B cell (primary cell): Measurements from ENCODE around the gene ZSCAN1. TPM values are rescaled to one million over a fixed set of nuclear protein-coding genes. Genes with fewer than 3 reads are reported as not detected.

Experiments used
- ATAC-seq: fragments of 200-7000 bp; cut with Tn5 transposase; one replicate; pipeline ENCODE4 v1.10.0; 2021; ENCODE audit warnings: low read depth, mild to moderate bottlenecking, moderate number of reproducible peaks, moderate library complexity
- CTCF ChIA-PET: fragments of 350-600 bp; sonication (Branson Sonifier 250); formaldehyde crosslinking; loops from one replicate; lab custom pipeline; 2021; ENCODE audit warnings: antibody characterized with exemption, inconsistent platforms; lab: Charles Lee
- POLR2A ChIA-PET: fragments of 350-600 bp; sonication (Branson Sonifier 250); formaldehyde crosslinking; loops from one replicate; lab custom pipeline; 2021; ENCODE audit warnings: antibody characterized with exemption; lab: Charles Lee
- DNase-seq: peaks from one replicate; pipeline ENCODE4 v3.0.0; 2013
- H2AFZ ChIP-seq: 2 replicates; pipeline ENCODE4 v1.6.1; 2012; ENCODE audit warnings: mild to moderate bottlenecking, low read depth, low read length; ENCODE audit not compliant: insufficient read depth, poor library complexity, severe bottlenecking
- H3K27ac ChIP-seq, 2 donors: 1 replicate in 1 of 2; 2 replicates in 1 of 2; pipeline ENCODE4 v1.5.1; 2012 to 2013; ENCODE audit warnings: low read length in 2 of 2, mild to moderate bottlenecking in 2 of 2, moderate library complexity in 1 of 2
- H3K27me3 ChIP-seq, 4 experiments: fragments of 200-600 bp in 1 of 4; sonication (generic) in 1 of 4; replicated peaks in 1 of 4; 1 replicate in 2 of 4; 2 replicates in 2 of 4; pipeline versions ENCODE4 v1.6.1 to v1.7.0; 2013 to 2016; ENCODE audit warnings: low read length in 3 of 4, mild to moderate bottlenecking in 2 of 4, mixed read lengths in 1 of 4, moderate library complexity in 1 of 4; ENCODE audit not compliant: insufficient read depth in 4 of 4, control insufficient read depth in 3 of 4; ENCODE audit errors: control extremely low read depth in 1 of 4
- H3K36me3 ChIP-seq, 2 experiments: replicated peaks in 1 of 2; 1 replicate in 1 of 2; 2 replicates in 1 of 2; pipeline versions ENCODE4 v1.6.1 to v1.7.1; 2013; ENCODE audit warnings: low read length in 1 of 2; ENCODE audit not compliant: insufficient read depth in 2 of 2, control insufficient read depth in 1 of 2; ENCODE audit errors: control extremely low read depth in 1 of 2, extremely low read depth in 1 of 2
- H3K4me1 ChIP-seq, 2 donors: fragments of 200-600 bp in 1 of 2; sonication (generic) in 1 of 2; 1 replicate in 1 of 2; 2 replicates in 1 of 2; pipeline versions ENCODE4 v1.5.1 to v1.6.1; 2013 to 2017; ENCODE audit warnings: low read length in 2 of 2; ENCODE audit not compliant: control insufficient read depth in 2 of 2, insufficient read depth in 2 of 2
- H3K4me2 ChIP-seq: replicated peaks from 2 replicates; pipeline ENCODE3; 2012; ENCODE audit warnings: mild to moderate bottlenecking, low read depth, low read length; ENCODE audit not compliant: poor library complexity, severe bottlenecking
- H3K4me3 ChIP-seq, 5 experiments: fragments of 200-600 bp in 1 of 5; sonication (generic) in 1 of 5; 1 replicate in 3 of 5; 2 replicates in 2 of 5; pipeline versions ENCODE4 v1.5.1 to v1.7.0; 2011 to 2016; ENCODE audit warnings: low read length in 4 of 5, mild to moderate bottlenecking in 4 of 5, low read depth in 2 of 5, control low read depth in 1 of 5, moderate library complexity in 1 of 5; ENCODE audit not compliant: insufficient read depth in 1 of 5; ENCODE audit errors: control extremely low read depth in 1 of 5, extremely low read depth in 1 of 5
- H3K79me2 ChIP-seq: fragments of 200-600 bp; sonication (generic); one replicate; pipeline ENCODE4 v1.6.0; 2016; ENCODE audit warnings: low read length; ENCODE audit not compliant: control insufficient read depth, insufficient read depth
- H3K9ac ChIP-seq: fragments of 200-600 bp; sonication (generic); 2 replicates; pipeline ENCODE4 v1.6.1; 2017; ENCODE audit warnings: mild to moderate bottlenecking, low read length, moderate library complexity
- H3K9me3 ChIP-seq, 3 donors: one replicate each; pipeline versions ENCODE4 v1.6.1 to v1.7.1; 2013; ENCODE audit warnings: low read length in 2 of 3; ENCODE audit not compliant: control insufficient read depth in 2 of 3, insufficient read depth in 1 of 3; ENCODE audit errors: control extremely low read depth in 1 of 3
- H4K20me1 ChIP-seq: 2 replicates; pipeline ENCODE4 v1.6.0; 2012; ENCODE audit warnings: mild to moderate bottlenecking, low read length; ENCODE audit not compliant: insufficient read depth, control insufficient read depth, poor library complexity, severe bottlenecking
- H3K27ac Mint-ChIP-seq: one replicate; pipeline ENCODE4 v1.8.0; 2021; ENCODE audit warnings: mixed read lengths
- H3K27me3 Mint-ChIP-seq: one replicate; pipeline ENCODE4 v1.8.0; 2021; ENCODE audit warnings: mixed read lengths
- H3K4me1 Mint-ChIP-seq: one replicate; pipeline ENCODE4 v1.8.0; 2021; ENCODE audit warnings: mixed read lengths
- H3K4me3 Mint-ChIP-seq: one replicate; pipeline ENCODE4 v1.8.0; 2021; ENCODE audit warnings: mixed read lengths
- H3K9me3 Mint-ChIP-seq: one replicate; pipeline ENCODE4 v1.8.0; 2022; ENCODE audit warnings: mixed read lengths; ENCODE audit not compliant: insufficient read depth
- EZH2 ChIP-seq: IDR thresholded peaks from 2 replicates; pipeline ENCODE4 v1.6.1; 2012; ENCODE audit warnings: borderline replicate concordance, low read depth, mild to moderate bottlenecking, moderate library complexity, low read length; ENCODE audit not compliant: insufficient read depth, poor library complexity, severe bottlenecking
- WGBS: methylation state at CpG from one replicate; pipeline ENCODE4 v1.1.5; 2013; ENCODE audit warnings: missing lambda C conversion rate; ENCODE audit not compliant: insufficient coverage; 5-methylcytosine and 5-hydroxymethylcytosine counted together
- intact Hi-C: fragments of 100-400 bp; cut with micrococcal nuclease; formaldehyde crosslinking; loops from one replicate; pipeline ENCODE4 v1.10.0; 2022
- polyA plus RNA-seq: library from polyadenylated mRNA; depleted of rRNA; stranded (reverse); fragments of >200 nt; gene quantifications from 2 replicates; pipeline ENCODE4 v1.2.3, GENCODE V29; 2012
- total RNA-seq, 2 donors: library from RNA; stranded (reverse); fragments of 120-200 nt in 1 of 2; gene quantifications; 1 replicate in 1 of 2; 2 replicates in 1 of 2; pipeline versions ENCODE4 v1.2.3 to v1.2.4, GENCODE V29; 2013 to 2022
- TF ChIP-seq, protein P1 (sequence below): fragments of 200-600 bp; IDR thresholded peaks from one replicate; pipeline ENCODE4 v1.8.0; 2022; ENCODE audit warnings: antibody characterized with exemption, mild to moderate bottlenecking

Gene ZSCAN1
- total and polyA plus RNA-seq, 2 donors (not counting 1 experiment from before 2014, with no cell fraction given) = 0.13 TPM; not detected in 1

DNA sequence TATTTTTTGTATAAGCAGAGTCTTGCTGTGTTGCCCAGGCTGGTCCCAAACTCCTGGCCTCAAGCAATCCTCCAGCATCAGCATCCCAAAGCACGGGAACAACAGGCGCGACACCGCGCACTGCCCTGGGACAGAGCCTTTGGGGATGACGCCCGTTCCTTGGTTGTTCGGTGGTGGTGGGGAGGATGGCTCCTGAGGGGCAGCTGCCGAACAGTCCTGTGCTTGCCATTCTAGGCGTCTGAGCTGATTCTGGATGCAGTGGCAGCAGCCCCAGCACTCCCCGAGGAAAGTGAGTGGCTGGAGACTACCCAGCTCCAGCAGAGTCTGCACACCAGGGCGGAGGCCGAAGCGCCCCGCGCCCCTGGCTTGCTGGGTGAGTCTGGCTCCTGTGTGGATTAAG, 18.4 kb downstream of the ZSCAN1 start:
- Histone ChIP-seq H3K4me2 (no peak overlapping the region), H3K9ac (no peak overlapping the region), H3K4me3 (no peak overlapping the region), H3K36me3 (no peaks in the 10 kb centered on the region), H3K9me3 (peaks cover 0 to 97% (median 0%) of the 10 kb centered on the region in 3 donors), H3K79me2 (no peaks in the 10 kb centered on the region), H4K20me1 (no peaks in the 10 kb centered on the region), H3K27me3 (peaks cover 0 to 14% (median 2%) of the 10 kb centered on the region in 4 experiments), H3K27ac (no peak overlapping the region), H3K4me1 (no peaks in the 10 kb centered on the region), H2AFZ (no peak overlapping the region)
- Mint-ChIP-seq H3K4me1 (peaks cover 3% of the 10 kb centered on the region), H3K27me3 (peaks cover 16% of the 10 kb centered on the region), H3K9me3 (peaks cover 17% of the 10 kb centered on the region), H3K4me3 (no peak overlapping the region), H3K27ac (no peak overlapping the region)
- CTCF ChIA-PET = no interaction called here
- WGBS = 98% methylated on average over 12 of the region's 16 CpGs
- POLR2A ChIA-PET = no interaction called here
- intact Hi-C loops = no loop called here
- DNase-seq (no peak), ATAC-seq (no peak)
- no peak for TF ChIP-seq EZH2
- TF ChIP-seq, protein P1, sequence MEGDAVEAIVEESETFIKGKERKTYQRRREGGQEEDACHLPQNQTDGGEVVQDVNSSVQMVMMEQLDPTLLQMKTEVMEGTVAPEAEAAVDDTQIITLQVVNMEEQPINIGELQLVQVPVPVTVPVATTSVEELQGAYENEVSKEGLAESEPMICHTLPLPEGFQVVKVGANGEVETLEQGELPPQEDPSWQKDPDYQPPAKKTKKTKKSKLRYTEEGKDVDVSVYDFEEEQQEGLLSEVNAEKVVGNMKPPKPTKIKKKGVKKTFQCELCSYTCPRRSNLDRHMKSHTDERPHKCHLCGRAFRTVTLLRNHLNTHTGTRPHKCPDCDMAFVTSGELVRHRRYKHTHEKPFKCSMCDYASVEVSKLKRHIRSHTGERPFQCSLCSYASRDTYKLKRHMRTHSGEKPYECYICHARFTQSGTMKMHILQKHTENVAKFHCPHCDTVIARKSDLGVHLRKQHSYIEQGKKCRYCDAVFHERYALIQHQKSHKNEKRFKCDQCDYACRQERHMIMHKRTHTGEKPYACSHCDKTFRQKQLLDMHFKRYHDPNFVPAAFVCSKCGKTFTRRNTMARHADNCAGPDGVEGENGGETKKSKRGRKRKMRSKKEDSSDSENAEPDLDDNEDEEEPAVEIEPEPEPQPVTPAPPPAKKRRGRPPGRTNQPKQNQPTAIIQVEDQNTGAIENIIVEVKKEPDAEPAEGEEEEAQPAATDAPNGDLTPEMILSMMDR = no peak

- no peaks in the 10 kb centered on the region for H4K20me1 ChIP-seq
- peaks cover 0 to 97% (median 5%) of the 10 kb centered on the region in 3 donors for H3K9me3 ChIP-seq
- CTCF ChIA-PET = no interaction called here
- H3K79me2 ChIP-seq = no peaks in the 10 kb centered on the region
- no peak overlapping the region for H3K4me2 ChIP-seq
- Mint-ChIP-seq H3K4me1 (peaks cover 5% of the 10 kb centered on the region), H3K27me3 (peaks cover 16% of the 10 kb centered on the region), H3K4me3 (no peak overlapping the region), H3K27ac (no peak overlapping the region), H3K9me3 (peaks cover 15% of the 10 kb centered on the region)
- ATAC-seq (no peak), DNase-seq (no peak)
- H3K4me3 ChIP-seq = no peak overlapping the region
- H3K9ac ChIP-seq = no peak overlapping the region
- H3K36me3 ChIP-seq = no peaks in the 10 kb centered on the region
- intact Hi-C loops = no loop called here
- peaks cover 0 to 14% (median 2%) of the 10 kb centered on the region in 4 experiments for H3K27me3 ChIP-seq
- POLR2A ChIA-PET = no interaction called here
- 94% methylated on average over 30 of the region's 30 CpGs for WGBS
- no peak for TF ChIP-seq EZH2
- TF ChIP-seq, protein P1 = no peak
- H2AFZ ChIP-seq = no peak overlapping the region
- no peak overlapping the region for H3K27ac ChIP-seq
- H3K4me1 ChIP-seq = peaks cover under 1% of the 10 kb centered on the region in 2 donors
Measured at GRCh38 chr19:58053480-58054156, 19.8 kb downstream of the ZSCAN1 start.
